Measurements from ENCODE around the gene DEFB131A. TPM values are rescaled to one million over a fixed set of nuclear protein-coding genes. Genes with fewer than 3 reads are reported as not detected.
A peak's percentile ranks its signal among the peaks of the same experiment; 100 is the strongest.
"Not testable (repeated sequence)": the region's sequence is repeated elsewhere in the genome, so short reads cannot be mapped to it uniquely, and the experiment has no call there.

DEFB131A gene
- polyA plus RNA-seq, 4 donors = not detected

DNA sequence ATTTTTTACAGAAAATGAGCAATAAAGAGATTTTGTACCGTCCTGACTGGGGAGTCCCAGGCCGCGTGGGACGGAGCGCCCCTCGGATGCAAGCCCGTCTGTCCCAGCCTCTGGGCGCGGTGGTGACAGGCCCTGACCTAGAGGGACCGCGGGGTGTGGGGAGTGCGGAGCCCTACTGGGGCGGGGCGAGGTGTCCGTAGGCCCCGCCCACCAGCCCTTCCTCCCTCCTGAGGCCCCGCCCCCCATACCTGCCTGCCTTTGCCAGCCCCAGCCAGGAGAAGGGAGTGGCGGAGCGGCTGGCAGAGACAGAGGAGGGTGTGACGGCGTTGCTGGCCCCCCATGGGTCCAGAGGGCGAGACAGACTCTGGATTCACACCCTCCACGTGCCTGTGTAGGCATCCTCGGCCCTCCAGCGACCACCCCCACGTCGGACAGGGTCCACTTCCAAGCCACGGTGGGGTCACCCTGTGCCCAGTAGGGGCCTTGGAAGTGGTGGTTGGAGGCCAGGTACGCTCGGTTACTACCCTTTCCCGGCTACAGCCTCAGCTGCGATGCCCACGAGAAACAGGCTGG is 54.3 kb downstream of the DEFB131A start:
- H3K27ac ChIP-seq (ENCODE audit: low read depth in 1 of 3, low read length in 2 of 3); FAIRE-seq; H3K4me1 ChIP-seq (ENCODE audit: control insufficient read depth in 3 of 3, insufficient read depth in 2 of 3, low read depth in 1 of 3, low read length in 2 of 3); H3K9me3 ChIP-seq (ENCODE audit: control insufficient read depth in 2 of 2, insufficient read depth in 1 of 2, low read depth in 1 of 2, low read length in 1 of 2); H3K36me3 ChIP-seq (ENCODE audit: control insufficient read depth in 3 of 3, insufficient read depth in 2 of 3, low read depth in 1 of 3, low read length in 3 of 3); H3K27me3 ChIP-seq (ENCODE audit: control insufficient read depth in 3 of 3, insufficient read depth in 3 of 3, low read length in 3 of 3): not testable (repeated sequence)
- DNase-seq = peak; percentile 65 to 68
- peak overlapping the region in 2 of 3 donors; percentile 35 to 38 for H3K4me3 ChIP-seq (ENCODE audit: low read depth in 1 of 3, low read length in 3 of 3)
- 12 to 22% (median 20%) methylated on average over 15 to 30 of the region's 33 CpGs for WGBS, 3 donors

GRCh38 chr4:9499974-9500487 is 55.8 kb downstream of the DEFB131A start:
- FAIRE-seq = not testable (repeated sequence)
- WGBS, 3 donors = 89 to 97% (median 93%) methylated on average over 15 to 16 of the region's 16 CpGs

More at GRCh38 chr4:9499974-9500487, 55.8 kb downstream of the DEFB131A start:
- H3K27ac ChIP-seq (ENCODE audit: low read depth in 1 of 3, low read length in 2 of 3); H3K4me1 ChIP-seq (ENCODE audit: control insufficient read depth in 3 of 3, insufficient read depth in 2 of 3, low read depth in 1 of 3, low read length in 2 of 3); H3K27me3 ChIP-seq (ENCODE audit: control insufficient read depth in 3 of 3, insufficient read depth in 3 of 3, low read length in 3 of 3); H3K4me3 ChIP-seq (ENCODE audit: low read depth in 1 of 3, low read length in 3 of 3); DNase-seq; H3K9me3 ChIP-seq (ENCODE audit: control insufficient read depth in 2 of 2, insufficient read depth in 1 of 2, low read depth in 1 of 2, low read length in 1 of 2); H3K36me3 ChIP-seq (ENCODE audit: control insufficient read depth in 3 of 3, insufficient read depth in 2 of 3, low read depth in 1 of 3, low read length in 3 of 3): not testable (repeated sequence)

Other genes with a start within 250 kb of the DEFB131A start
- gene USP17L10, start 233.8 kb upstream of the DEFB131A start, polyA plus RNA-seq = not detected
- gene USP17L11, start 229.0 kb upstream of the DEFB131A start, polyA plus RNA-seq = not detected
- gene USP17L12, start 224.3 kb upstream of the DEFB131A start, polyA plus RNA-seq = not detected
- not detected for gene USP17L13, start 219.5 kb upstream of the DEFB131A start, polyA plus RNA-seq
- gene USP17L15, start 210.0 kb upstream of the DEFB131A start, polyA plus RNA-seq = not detected
- gene USP17L17, start 200.5 kb upstream of the DEFB131A start, polyA plus RNA-seq = not detected
- gene USP17L18, start 195.8 kb upstream of the DEFB131A start, polyA plus RNA-seq = not detected
- not detected for gene USP17L19, start 191.0 kb upstream of the DEFB131A start, polyA plus RNA-seq
- gene USP17L20, start 186.3 kb upstream of the DEFB131A start, polyA plus RNA-seq = not detected
- not detected for gene USP17L21, start 181.5 kb upstream of the DEFB131A start, polyA plus RNA-seq
- not detected for gene USP17L22, start 176.8 kb upstream of the DEFB131A start, polyA plus RNA-seq
- not detected for gene USP17L24, start 119.2 kb upstream of the DEFB131A start, polyA plus RNA-seq
- not detected for gene USP17L25, start 114.5 kb upstream of the DEFB131A start, polyA plus RNA-seq
- not detected for gene USP17L26, start 109.8 kb upstream of the DEFB131A start, polyA plus RNA-seq
- gene USP17L5, start 105.0 kb upstream of the DEFB131A start, polyA plus RNA-seq = not detected
- gene USP17L27, start 100.3 kb upstream of the DEFB131A start, polyA plus RNA-seq = not detected
- gene USP17L28, start 95.5 kb upstream of the DEFB131A start, polyA plus RNA-seq = not detected
- not detected for gene USP17L29, start 90.8 kb upstream of the DEFB131A start, polyA plus RNA-seq
- not detected for gene USP17L30, start 81.3 kb upstream of the DEFB131A start, polyA plus RNA-seq

Data from small intestine (tissue), 7 donors.